ENCODE results near the gene DUSP10.

The DUSP10 gene

GRCh38 chr1:221779771-221780170 lies 37.9 kb upstream of the DUSP10 start:
- TF ChIP-seq TAF1 (IDR thresholded peaks at IDR 0.05; ENCODE audit: borderline replicate concordance, insufficient read depth, low read length) (no peak), POLR2AphosphoS5 (IDR thresholded peaks at IDR 0.05; ENCODE audit: low read depth, low read length) (no peak), REST (IDR thresholded peaks at IDR 0.05; ENCODE audit: insufficient read depth in 1 of 2, low read depth in 2 of 2, low read length in 2 of 2) (no peak), FOXP2 (optimal IDR thresholded peaks at IDR 0.05; ENCODE audit: borderline replicate concordance, extremely low read depth, extremely low read length, insufficient read depth) (no peak), SIN3A (IDR thresholded peaks at IDR 0.05; ENCODE audit: borderline replicate concordance, insufficient read depth, low read length) (no peak)

- TF ChIP-seq POLR2AphosphoS5 (IDR thresholded peaks at IDR 0.05; ENCODE audit: low read depth, low read length) (no peak), FOXP2 (optimal IDR thresholded peaks at IDR 0.05; ENCODE audit: borderline replicate concordance, extremely low read depth, extremely low read length, insufficient read depth) (no peak), TAF1 (IDR thresholded peaks at IDR 0.05; ENCODE audit: borderline replicate concordance, insufficient read depth, low read length) (no peak), SIN3A (IDR thresholded peaks at IDR 0.05; ENCODE audit: borderline replicate concordance, insufficient read depth, low read length) (no peak)
Observed at GRCh38 chr1:221778535-221779142, 36.8 kb upstream of the DUSP10 start.

- TF ChIP-seq SIN3A (IDR thresholded peaks at IDR 0.05; ENCODE audit: borderline replicate concordance, insufficient read depth, low read length), result no peak
- no peak for TF ChIP-seq FOXP2 (optimal IDR thresholded peaks at IDR 0.05; ENCODE audit: borderline replicate concordance, extremely low read depth, extremely low read length, insufficient read depth)
- TF ChIP-seq POLR2AphosphoS5 (IDR thresholded peaks at IDR 0.05; ENCODE audit: low read depth, low read length), result no peak
- no peak for TF ChIP-seq TAF1 (IDR thresholded peaks at IDR 0.05; ENCODE audit: borderline replicate concordance, insufficient read depth, low read length)
- TF ChIP-seq REST (IDR thresholded peaks at IDR 0.05; ENCODE audit: insufficient read depth in 1 of 2, low read depth in 2 of 2, low read length in 2 of 2), result no peak
Observed at GRCh38 chr1:221778125-221778524, 36.2 kb upstream of the DUSP10 start.

- no peak for TF ChIP-seq FOXP2 (optimal IDR thresholded peaks at IDR 0.05; ENCODE audit: borderline replicate concordance, extremely low read depth, extremely low read length, insufficient read depth)
- TF ChIP-seq REST (IDR thresholded peaks at IDR 0.05; ENCODE audit: insufficient read depth in 1 of 2, low read depth in 2 of 2, low read length in 2 of 2), result no peak
- TF ChIP-seq POLR2AphosphoS5 (IDR thresholded peaks at IDR 0.05; ENCODE audit: low read depth, low read length), result no peak
- TF ChIP-seq TAF1 (IDR thresholded peaks at IDR 0.05; ENCODE audit: borderline replicate concordance, insufficient read depth, low read length), result no peak
- TF ChIP-seq SIN3A (IDR thresholded peaks at IDR 0.05; ENCODE audit: borderline replicate concordance, insufficient read depth, low read length), result no peak
Observed at GRCh38 chr1:221777431-221778072, 35.7 kb upstream of the DUSP10 start.

- no peak for TF ChIP-seq TAF1 (IDR thresholded peaks at IDR 0.05; ENCODE audit: borderline replicate concordance, insufficient read depth, low read length)
Observed at GRCh38 chr1:221776495-221777301, 34.8 kb upstream of the DUSP10 start.
